NCI-H2081 (cell line): ENCODE measurements around the gene EGR4.

Experiments used
- DNase-seq, 2 experiments: peaks; one replicate each; lab custom pipeline; 2025; lab: John Stamatoyannopoulos, UW

The EGR4 gene

GRCh38 chr2:73250872-73251846 is 42.2 kb downstream of the EGR4 start:
- no peak for DNase-seq

- DNase-seq = no peak
Measured at GRCh38 chr2:73249636-73250035, 43.7 kb downstream of the EGR4 start.

GRCh38 chr2:73246850-73247249 is 46.5 kb downstream of the EGR4 start:
- no peak for DNase-seq

GRCh38 chr2:73244580-73244979 is 48.8 kb downstream of the EGR4 start:
- DNase-seq = no peak

GRCh38 chr2:73243884-73244570 is 49.3 kb downstream of the EGR4 start:
- DNase-seq = peak; percentile 63 to 79
